Measurements from ENCODE around the gene TRPM3.

The TRPM3 gene

GRCh38 chr9:70559102-70559501, 562.3 kb downstream of the TRPM3 start:
- H3K27ac ChIP-seq (ENCODE audit: low read length), result no peak overlapping the region

GRCh38 chr9:70557661-70558369, 563.6 kb downstream of the TRPM3 start:
- H3K27me3 ChIP-seq (ENCODE audit: control insufficient read depth, insufficient read depth, low read length), result no peaks in the 10 kb centered on the region
- no peak overlapping the region for H3K27ac ChIP-seq (ENCODE audit: low read length)
- H3K36me3 ChIP-seq (ENCODE audit: control insufficient read depth, low read depth, low read length), result no peaks in the 10 kb centered on the region
- no peak overlapping the region for H3K9ac ChIP-seq (ENCODE audit: low read length)
- H3K9me3 ChIP-seq (ENCODE audit: control insufficient read depth, low read depth, low read length), result no peaks in the 10 kb centered on the region
- peaks cover 20% of the 10 kb centered on the region for H3K4me1 ChIP-seq (ENCODE audit: control insufficient read depth, low read depth, low read length)
- no peak overlapping the region for H3K4me3 ChIP-seq (ENCODE audit: low read length)

More at GRCh38 chr9:70559102-70559501, 562.3 kb downstream of the TRPM3 start:
- Histone ChIP-seq H3K9ac (ENCODE audit: low read length) (no peak overlapping the region), H3K9me3 (ENCODE audit: control insufficient read depth, low read depth, low read length) (no peaks in the 10 kb centered on the region), H3K4me1 (ENCODE audit: control insufficient read depth, low read depth, low read length) (peaks cover 12% of the 10 kb centered on the region), H3K36me3 (ENCODE audit: control insufficient read depth, low read depth, low read length) (no peaks in the 10 kb centered on the region), H3K4me3 (ENCODE audit: low read length) (no peak overlapping the region), H3K27me3 (ENCODE audit: control insufficient read depth, insufficient read depth, low read length) (no peaks in the 10 kb centered on the region)

- Histone ChIP-seq H3K36me3 (ENCODE audit: control insufficient read depth, low read depth, low read length) (no peaks in the 10 kb centered on the region), H3K4me3 (ENCODE audit: low read length) (no peak overlapping the region), H3K4me1 (ENCODE audit: control insufficient read depth, low read depth, low read length) (peaks cover 20% of the 10 kb centered on the region), H3K27ac (ENCODE audit: low read length) (no peak overlapping the region), H3K9ac (ENCODE audit: low read length) (no peak overlapping the region), H3K27me3 (ENCODE audit: control insufficient read depth, insufficient read depth, low read length) (no peaks in the 10 kb centered on the region), H3K9me3 (ENCODE audit: control insufficient read depth, low read depth, low read length) (no peaks in the 10 kb centered on the region)
These were observed 564.6 kb downstream of the TRPM3 start for GRCh38 chr9:70556771-70557170.

- Histone ChIP-seq H3K27ac (ENCODE audit: low read length) (no peak overlapping the region), H3K36me3 (ENCODE audit: control insufficient read depth, low read depth, low read length) (no peaks in the 10 kb centered on the region), H3K9ac (ENCODE audit: low read length) (no peak overlapping the region), H3K4me1 (ENCODE audit: control insufficient read depth, low read depth, low read length) (peaks cover 20% of the 10 kb centered on the region), H3K4me3 (ENCODE audit: low read length) (no peak overlapping the region), H3K9me3 (ENCODE audit: control insufficient read depth, low read depth, low read length) (no peaks in the 10 kb centered on the region), H3K27me3 (ENCODE audit: control insufficient read depth, insufficient read depth, low read length) (no peaks in the 10 kb centered on the region)
These were observed 566.5 kb downstream of the TRPM3 start for GRCh38 chr9:70554881-70555280.

DNA sequence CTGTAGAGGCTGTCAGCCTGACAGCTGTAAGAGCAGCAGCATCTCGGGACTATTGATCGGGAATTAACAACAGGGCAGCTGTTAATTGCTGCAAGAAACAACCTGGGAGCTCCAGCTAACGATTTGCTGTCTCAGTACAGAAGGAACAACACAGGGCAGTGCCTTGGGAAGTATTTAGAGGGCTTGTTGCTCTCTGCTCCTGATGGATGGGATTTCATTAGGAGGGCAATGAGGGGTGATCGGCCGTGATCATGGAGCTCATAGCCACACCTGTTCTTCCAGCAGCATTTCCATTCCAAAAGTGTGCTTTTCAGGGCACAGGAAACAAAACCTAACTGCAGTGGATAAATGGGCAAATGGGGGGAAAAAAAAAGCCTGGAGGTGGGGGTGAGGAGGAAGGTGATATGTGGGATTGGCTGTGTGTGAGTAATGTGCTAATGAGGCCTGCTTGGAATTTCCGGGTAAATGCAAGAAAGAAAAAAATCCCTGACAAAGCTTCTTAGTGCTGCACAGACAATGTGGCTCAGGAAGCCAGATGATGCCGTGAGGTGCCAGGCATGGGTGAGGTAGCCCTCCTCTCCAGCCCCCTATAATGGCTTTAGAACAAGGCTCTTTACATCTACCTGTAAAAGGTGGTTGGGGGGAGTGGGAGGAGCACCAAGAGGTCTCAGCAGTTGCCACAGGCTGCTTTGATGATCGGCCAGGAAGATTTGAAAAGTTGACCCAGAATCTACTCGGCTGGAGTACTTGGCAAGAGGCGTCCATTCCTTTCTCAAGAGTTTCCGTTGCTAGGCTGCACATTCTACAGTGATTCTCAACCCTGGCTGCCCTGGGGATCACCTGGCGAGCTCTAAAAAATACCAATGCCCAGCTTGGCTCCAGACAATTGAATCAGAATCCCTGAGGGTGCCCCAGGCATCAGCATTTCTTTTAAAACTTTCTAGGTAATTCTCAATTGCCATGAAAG, 567.4 kb downstream of the TRPM3 start:
- no peaks in the 10 kb centered on the region for H3K36me3 ChIP-seq (ENCODE audit: control insufficient read depth, low read depth, low read length)
- peaks cover 20% of the 10 kb centered on the region for H3K4me1 ChIP-seq (ENCODE audit: control insufficient read depth, low read depth, low read length)
- no peak overlapping the region for H3K4me3 ChIP-seq (ENCODE audit: low read length)
- H3K27ac ChIP-seq (ENCODE audit: low read length), result peak overlapping the region; percentile 59
- H3K9me3 ChIP-seq (ENCODE audit: control insufficient read depth, low read depth, low read length), result no peaks in the 10 kb centered on the region
- no peak overlapping the region for H3K9ac ChIP-seq (ENCODE audit: low read length)
- H3K27me3 ChIP-seq (ENCODE audit: control insufficient read depth, insufficient read depth, low read length), result no peaks in the 10 kb centered on the region

- H3K4me1 ChIP-seq (ENCODE audit: control insufficient read depth, low read depth, low read length), result peaks cover 20% of the 10 kb centered on the region
- no peaks in the 10 kb centered on the region for H3K27me3 ChIP-seq (ENCODE audit: control insufficient read depth, insufficient read depth, low read length)
- H3K9ac ChIP-seq (ENCODE audit: low read length), result no peak overlapping the region
- H3K4me3 ChIP-seq (ENCODE audit: low read length), result no peak overlapping the region
- H3K36me3 ChIP-seq (ENCODE audit: control insufficient read depth, low read depth, low read length), result no peaks in the 10 kb centered on the region
- H3K9me3 ChIP-seq (ENCODE audit: control insufficient read depth, low read depth, low read length), result no peaks in the 10 kb centered on the region
- no peak overlapping the region for H3K27ac ChIP-seq (ENCODE audit: low read length)
These were observed 568.9 kb downstream of the TRPM3 start for GRCh38 chr9:70552561-70552960.

DNA sequence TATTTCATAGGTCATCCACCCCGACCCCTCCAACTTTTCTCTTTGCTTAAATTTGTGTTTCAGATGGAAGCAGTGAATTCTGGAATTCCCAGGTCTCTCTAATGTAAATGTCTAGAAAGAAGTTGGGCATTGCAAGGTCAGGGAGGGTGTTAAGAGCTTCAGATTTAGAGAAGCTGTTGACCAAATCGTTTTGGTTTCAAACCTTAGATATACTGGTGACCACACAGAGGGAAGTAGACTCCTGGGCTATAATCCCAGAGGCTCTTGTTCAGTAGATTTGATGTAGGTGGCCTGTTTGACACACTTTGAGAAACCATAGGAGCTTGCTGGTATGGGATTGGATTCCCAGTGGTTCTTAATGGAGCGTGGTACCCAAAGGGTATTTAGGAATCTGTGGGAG, 569.6 kb downstream of the TRPM3 start:
- H3K9me3 ChIP-seq (ENCODE audit: control insufficient read depth, low read depth, low read length), result no peaks in the 10 kb centered on the region
- H3K27me3 ChIP-seq (ENCODE audit: control insufficient read depth, insufficient read depth, low read length), result no peaks in the 10 kb centered on the region
- H3K36me3 ChIP-seq (ENCODE audit: control insufficient read depth, low read depth, low read length), result no peaks in the 10 kb centered on the region
- no peak overlapping the region for H3K27ac ChIP-seq (ENCODE audit: low read length)
- peaks cover 21% of the 10 kb centered on the region for H3K4me1 ChIP-seq (ENCODE audit: control insufficient read depth, low read depth, low read length)
- no peak overlapping the region for H3K9ac ChIP-seq (ENCODE audit: low read length)
- H3K4me3 ChIP-seq (ENCODE audit: low read length), result no peak overlapping the region

GRCh38 chr9:70551396-70551795, 570.0 kb downstream of the TRPM3 start:
- Histone ChIP-seq H3K27me3 (ENCODE audit: control insufficient read depth, insufficient read depth, low read length) (no peaks in the 10 kb centered on the region), H3K36me3 (ENCODE audit: control insufficient read depth, low read depth, low read length) (no peaks in the 10 kb centered on the region), H3K4me3 (ENCODE audit: low read length) (no peak overlapping the region), H3K9me3 (ENCODE audit: control insufficient read depth, low read depth, low read length) (no peaks in the 10 kb centered on the region), H3K27ac (ENCODE audit: low read length) (no peak overlapping the region), H3K4me1 (ENCODE audit: control insufficient read depth, low read depth, low read length) (peaks cover 25% of the 10 kb centered on the region), H3K9ac (ENCODE audit: low read length) (no peak overlapping the region)

DNA sequence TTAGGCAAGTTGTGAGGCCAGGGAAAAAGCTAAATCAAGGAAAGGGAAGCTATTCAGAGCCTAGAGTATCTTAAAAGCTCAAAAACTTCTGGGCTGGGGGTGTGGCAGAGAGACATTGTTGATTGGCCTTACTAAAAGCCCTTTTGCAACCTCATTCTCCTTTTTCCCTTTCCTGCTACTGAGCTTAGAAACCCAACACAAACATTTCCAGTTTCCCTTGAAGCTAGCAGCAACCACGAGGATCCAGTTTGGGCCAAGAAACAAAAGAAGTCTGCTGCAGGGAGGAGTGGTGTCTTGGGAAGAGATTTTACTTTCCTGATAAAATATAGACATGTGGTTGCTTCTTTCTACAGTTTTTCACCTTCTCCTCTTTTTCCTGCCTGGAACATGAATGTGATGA, 571.5 kb downstream of the TRPM3 start:
- peaks cover 21% of the 10 kb centered on the region for H3K4me1 ChIP-seq (ENCODE audit: control insufficient read depth, low read depth, low read length)
- H3K36me3 ChIP-seq (ENCODE audit: control insufficient read depth, low read depth, low read length), result no peaks in the 10 kb centered on the region
- H3K9me3 ChIP-seq (ENCODE audit: control insufficient read depth, low read depth, low read length), result no peaks in the 10 kb centered on the region
- no peak overlapping the region for H3K9ac ChIP-seq (ENCODE audit: low read length)
- no peak overlapping the region for H3K27ac ChIP-seq (ENCODE audit: low read length)
- no peaks in the 10 kb centered on the region for H3K27me3 ChIP-seq (ENCODE audit: control insufficient read depth, insufficient read depth, low read length)
- H3K4me3 ChIP-seq (ENCODE audit: low read length), result no peak overlapping the region

- Histone ChIP-seq H3K9ac (ENCODE audit: low read length) (no peak overlapping the region), H3K9me3 (ENCODE audit: control insufficient read depth, low read depth, low read length) (no peaks in the 10 kb centered on the region), H3K4me3 (ENCODE audit: low read length) (no peak overlapping the region), H3K27me3 (ENCODE audit: control insufficient read depth, insufficient read depth, low read length) (no peaks in the 10 kb centered on the region), H3K36me3 (ENCODE audit: control insufficient read depth, low read depth, low read length) (no peaks in the 10 kb centered on the region), H3K4me1 (ENCODE audit: control insufficient read depth, low read depth, low read length) (peaks cover 9% of the 10 kb centered on the region), H3K27ac (ENCODE audit: low read length) (no peak overlapping the region)
These were observed 579.0 kb downstream of the TRPM3 start for GRCh38 chr9:70542311-70542931.

DNA sequence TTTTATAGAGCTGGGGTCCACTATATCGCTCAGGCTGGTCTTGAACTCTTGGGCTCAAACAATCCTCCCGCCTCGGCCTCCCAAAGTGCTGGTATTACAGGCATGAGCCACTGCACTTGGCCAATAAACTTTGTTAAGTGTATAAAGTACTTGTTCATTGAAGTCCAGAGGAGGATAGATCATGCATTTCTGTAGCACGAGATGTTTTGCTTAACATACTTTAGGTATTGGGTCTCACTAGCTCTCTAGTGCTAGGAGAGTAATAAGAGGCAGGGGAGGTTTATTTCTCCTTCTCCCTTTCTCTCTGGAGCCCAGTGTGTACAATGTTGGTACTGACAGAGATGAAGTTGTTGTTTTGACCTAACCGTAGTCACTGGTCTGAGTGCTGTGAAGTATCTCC, 581.4 kb downstream of the TRPM3 start:
- Histone ChIP-seq H3K9me3 (ENCODE audit: control insufficient read depth, low read depth, low read length) (no peaks in the 10 kb centered on the region), H3K4me1 (ENCODE audit: control insufficient read depth, low read depth, low read length) (peaks cover 4% of the 10 kb centered on the region), H3K36me3 (ENCODE audit: control insufficient read depth, low read depth, low read length) (no peaks in the 10 kb centered on the region), H3K27me3 (ENCODE audit: control insufficient read depth, insufficient read depth, low read length) (no peaks in the 10 kb centered on the region), H3K9ac (ENCODE audit: low read length) (no peak overlapping the region), H3K27ac (ENCODE audit: low read length) (no peak overlapping the region), H3K4me3 (ENCODE audit: low read length) (no peak overlapping the region)
